ENCODE measurements around the gene PTAFR.

DNA sequence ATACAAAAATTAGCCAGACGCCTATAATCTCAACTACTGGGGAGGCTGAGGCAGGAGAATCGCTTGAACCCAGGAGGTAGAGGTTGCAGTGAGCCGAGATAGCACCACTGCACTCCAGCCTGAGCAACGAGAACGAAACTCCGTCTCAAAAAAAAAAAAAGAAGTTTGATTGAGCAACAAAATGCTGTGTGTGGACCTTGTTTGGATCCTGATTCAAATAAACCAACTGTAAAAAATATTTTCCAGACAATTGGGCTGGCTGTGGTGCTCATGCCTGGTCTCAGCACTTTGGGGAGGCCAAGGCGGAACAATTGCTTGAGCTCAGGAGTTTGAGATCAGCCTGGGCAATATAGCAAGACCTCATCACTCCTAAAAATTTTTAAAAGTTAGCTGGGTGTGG is 16.8 kb downstream of the PTAFR start:
- no peak for TF ChIP-seq ZNF384 (IDR thresholded peaks at IDR 0.05)
- TF ChIP-seq FOXA1 (IDR thresholded peaks at IDR 0.05): no peak
- no peak for TF ChIP-seq SUZ12 (IDR thresholded peaks at IDR 0.05)
- TF ChIP-seq BHLHE40 (IDR thresholded peaks at IDR 0.05; ENCODE audit: borderline replicate concordance): no peak
- TF ChIP-seq LEF1 (IDR thresholded peaks at IDR 0.05; ENCODE audit: borderline replicate concordance): no peak
- no peak for TF ChIP-seq ELF4 (IDR thresholded peaks at IDR 0.05)
- TF ChIP-seq SP1 (IDR thresholded peaks at IDR 0.05): no peak
- TF ChIP-seq L3MBTL2 (conservative IDR thresholded peaks at IDR 0.05): no peak
- TF ChIP-seq FOXM1 (IDR thresholded peaks at IDR 0.05; ENCODE audit: borderline replicate concordance): no peak
- TF ChIP-seq, protein P1, sequence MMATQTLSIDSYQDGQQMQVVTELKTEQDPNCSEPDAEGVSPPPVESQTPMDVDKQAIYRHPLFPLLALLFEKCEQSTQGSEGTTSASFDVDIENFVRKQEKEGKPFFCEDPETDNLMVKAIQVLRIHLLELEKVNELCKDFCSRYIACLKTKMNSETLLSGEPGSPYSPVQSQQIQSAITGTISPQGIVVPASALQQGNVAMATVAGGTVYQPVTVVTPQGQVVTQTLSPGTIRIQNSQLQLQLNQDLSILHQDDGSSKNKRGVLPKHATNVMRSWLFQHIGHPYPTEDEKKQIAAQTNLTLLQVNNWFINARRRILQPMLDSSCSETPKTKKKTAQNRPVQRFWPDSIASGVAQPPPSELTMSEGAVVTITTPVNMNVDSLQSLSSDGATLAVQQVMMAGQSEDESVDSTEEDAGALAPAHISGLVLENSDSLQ (IDR thresholded peaks at IDR 0.05): no peak
- no peak for TF ChIP-seq ARNT (IDR thresholded peaks at IDR 0.05)
- TF ChIP-seq HDGF (IDR thresholded peaks at IDR 0.05; ENCODE audit: borderline replicate concordance): no peak
